Measurements from ENCODE around the gene KIRREL3.

Gene KIRREL3

DNA sequence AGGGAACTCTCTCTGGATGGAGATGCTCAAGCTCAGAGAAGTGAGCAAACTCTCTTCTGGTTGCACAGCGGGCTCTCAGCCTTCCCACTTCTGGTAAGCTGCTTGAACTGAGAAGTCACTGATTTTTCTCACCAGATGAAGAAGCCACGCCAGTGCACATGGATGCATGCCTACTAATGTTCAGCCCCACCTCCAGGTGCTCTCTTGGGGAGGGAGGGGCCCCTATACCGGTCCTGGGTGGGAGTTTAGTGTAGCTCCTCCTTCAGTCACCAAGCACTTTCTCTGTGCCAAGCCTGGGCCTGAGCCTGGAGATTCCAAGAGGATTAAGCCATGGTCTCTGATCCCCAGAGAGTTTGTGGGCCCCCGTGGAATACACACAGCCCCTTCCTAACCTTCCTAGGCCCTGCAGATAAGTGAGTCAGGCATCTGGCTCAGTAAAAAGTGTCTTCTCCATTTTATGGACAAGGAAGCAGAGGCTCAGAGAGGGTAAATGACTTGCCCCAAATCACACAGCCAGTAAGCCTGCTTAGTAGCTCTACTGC lies 502.9 kb downstream of the KIRREL3 start:
- DNase-seq, result no peak

DNA sequence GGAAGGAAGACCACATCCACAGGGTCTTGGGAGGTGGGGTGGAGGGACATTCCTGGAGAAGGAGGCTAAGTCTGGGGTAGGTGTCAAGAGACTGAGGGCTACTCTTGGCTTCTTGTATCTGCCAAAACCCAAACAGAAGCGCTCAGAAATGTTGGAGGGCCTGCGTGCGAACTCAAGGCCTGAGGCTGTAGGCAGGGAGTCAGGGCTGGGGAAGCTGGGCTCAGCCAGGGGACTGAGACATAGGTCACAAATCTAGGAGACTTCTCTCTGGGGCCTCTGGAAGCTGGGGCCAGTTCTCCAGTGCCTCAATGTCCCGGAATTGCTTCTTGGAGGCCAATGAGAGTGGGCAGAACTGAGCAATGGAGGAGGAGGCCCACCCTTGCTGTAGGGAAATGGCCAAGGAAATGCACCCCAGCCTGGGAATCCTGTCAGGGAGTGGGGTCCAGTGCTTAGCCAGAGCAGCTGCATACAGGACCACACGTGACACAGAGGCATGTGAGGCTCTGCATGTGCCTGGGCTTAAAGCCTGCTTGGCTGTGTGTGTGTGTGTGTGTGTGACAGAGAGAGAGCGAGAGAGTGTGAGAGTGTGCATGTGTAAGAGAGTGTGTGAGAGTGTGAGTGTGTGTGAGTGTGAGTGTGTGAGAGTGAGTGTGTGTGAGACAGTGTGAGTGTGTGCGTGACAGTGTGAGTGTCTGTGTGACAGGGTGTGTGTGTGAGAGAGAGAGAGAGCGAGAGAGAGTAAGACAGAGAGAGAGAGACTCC lies 503.8 kb downstream of the KIRREL3 start:
- DNase-seq, result no peak

DNA sequence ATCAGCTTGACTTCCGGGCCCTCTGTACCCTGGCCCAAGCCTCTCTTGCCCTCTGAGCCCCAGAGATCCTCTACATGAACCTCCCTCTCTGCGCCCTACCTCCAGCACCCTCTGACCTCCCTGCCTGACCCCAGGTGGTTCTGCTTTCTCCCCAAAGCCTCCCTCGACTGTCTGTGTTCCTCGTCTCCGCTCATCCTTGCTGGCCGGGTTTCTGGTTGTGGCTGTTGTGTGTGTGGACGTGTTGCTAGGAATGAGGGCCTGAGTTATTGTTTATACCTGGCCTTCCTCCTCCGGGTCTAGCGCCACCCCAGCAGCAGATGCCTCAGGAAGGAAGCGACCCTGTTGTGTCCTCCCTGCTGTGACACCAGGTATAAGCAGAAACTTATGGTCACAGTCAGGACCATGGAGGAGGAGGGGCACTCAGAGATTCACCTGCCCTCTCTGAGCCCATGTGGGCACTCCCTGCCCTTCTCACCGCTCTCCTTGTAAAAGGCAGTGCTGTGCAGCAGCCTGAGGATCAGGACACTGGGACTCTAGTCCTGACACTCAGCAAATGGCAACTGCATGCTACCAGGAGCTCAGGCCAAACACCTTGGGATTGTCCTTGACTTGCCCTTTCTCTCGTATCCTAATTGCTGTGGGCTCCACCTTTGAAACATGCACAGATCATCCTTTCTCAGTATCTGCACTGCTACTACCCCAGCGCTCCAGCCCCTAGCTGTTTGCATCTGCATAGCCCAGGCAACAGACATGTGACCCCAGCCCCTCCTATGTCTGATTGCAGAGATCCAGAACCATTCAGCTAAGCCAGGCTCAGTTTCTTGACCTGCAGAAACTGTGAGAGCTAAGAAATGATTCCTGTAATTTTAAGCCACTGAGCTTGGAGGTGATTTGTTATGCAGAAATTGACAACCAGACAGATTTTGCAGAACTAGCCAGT lies 505.0 kb downstream of the KIRREL3 start:
- DNase-seq, result no peak

DNA sequence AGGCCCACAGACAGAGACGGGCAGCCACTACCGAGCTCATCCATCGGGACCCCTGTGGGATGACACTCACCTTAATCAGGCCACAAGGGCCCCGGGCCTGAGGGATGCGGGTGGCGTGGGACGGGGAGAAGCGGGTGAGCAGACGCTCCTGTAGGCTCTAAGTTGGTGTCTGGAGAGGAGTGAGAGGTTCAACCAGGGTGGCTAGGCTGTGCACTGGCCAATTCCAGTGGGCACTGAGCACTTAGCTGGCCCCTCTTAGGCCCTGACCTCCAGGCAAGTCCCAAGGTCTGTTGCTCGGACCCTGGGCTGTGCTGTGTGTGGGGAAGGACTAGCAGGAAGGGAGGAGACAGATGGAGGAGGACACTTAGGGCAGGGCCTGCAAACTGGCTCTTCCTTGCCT lies 505.7 kb downstream of the KIRREL3 start:
- no peak for DNase-seq

DNA sequence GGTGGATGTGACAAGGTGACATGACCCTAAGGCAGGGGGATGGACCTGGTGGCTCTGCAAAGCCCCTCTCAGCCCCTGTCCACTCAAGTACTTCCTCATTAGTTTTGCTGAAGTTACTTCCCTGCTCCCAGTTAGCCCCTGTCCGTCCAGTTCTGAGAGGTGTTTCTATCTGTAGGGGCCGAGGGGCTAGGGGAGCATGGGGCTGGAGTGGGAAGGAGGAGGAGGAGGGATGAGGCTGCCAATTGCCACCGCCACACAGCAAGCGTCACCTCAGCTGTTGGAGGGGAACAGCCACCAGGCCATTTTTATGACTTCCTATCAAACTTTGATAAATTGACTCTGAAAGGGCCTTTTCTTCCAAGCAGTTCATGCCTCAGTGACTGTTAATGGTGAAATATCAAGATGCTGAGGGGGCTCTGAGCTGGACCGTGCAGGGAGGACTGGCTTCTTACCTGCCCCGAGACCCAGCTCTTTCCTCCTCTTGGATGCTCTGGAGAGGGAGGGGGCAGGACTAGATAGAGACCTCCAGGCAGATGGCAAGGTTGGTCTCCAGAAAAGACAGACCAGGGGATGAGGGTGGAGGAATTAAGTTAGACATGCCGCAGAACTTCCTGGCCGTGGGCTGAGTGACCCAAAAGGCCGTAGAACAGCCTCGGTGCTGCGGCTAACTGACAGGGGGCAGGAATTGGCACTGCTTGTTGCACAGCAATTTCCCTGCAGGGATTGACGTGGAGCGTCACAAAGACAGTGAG lies 508.1 kb downstream of the KIRREL3 start:
- DNase-seq, result no peak

DNA sequence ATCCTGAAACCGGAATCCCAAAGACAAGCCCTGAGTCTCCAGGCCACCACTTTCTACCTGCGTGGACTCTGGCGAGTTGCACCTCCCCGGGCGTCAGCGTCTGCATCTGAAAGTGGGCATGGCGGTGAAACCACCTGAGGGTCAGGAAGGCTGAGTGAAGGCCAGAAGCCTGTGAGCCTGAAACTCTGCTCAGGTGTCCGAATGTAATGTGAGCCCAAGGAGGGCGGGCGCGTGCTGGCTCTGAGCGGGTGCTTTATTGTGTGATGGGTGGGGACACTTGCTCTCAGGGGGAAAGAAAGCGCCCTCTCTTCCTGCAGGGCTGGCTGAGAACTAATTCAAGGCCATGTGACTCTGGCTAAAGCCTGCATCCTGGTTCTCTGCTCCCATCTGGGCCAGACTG lies 509.5 kb downstream of the KIRREL3 start:
- no peak for DNase-seq

DNA sequence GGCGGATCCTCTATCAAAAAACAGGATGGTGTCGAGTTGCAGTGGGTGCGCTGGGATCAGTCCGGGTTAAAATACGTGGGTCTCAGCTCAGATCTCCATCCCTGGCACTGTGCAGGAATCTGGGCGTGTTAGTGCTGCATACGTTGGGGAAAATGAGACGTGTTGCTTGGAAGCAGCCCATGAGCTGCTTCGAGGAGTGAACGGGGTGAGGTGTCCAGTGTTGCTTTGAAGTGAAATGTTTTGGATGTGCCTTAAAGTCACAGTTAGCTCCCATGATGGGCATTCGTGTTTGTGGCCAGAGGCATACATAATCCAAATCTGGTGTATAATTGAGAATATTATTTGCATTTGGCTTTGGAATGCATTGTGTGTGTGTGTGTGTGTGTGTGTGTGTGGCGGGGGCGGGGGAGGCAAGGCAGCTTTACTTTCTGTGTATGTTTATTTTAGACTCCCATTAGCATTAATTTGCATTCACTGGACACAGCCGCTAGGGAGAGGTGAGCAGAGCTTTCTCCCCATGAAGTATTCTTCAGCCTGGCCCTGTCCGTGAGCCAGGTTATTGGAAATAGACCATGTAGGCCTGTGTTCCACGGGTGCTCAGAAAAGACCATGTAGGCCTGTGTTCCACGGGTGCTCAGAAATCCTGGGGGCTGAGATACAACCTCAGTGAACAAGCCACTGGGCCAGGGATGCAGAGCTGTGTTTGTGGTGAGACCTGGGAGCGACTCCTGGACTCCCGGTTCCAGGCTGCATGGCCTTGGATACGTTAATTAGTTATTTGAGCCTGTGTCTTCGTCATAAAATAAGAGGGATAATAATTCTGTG lies 510.5 kb downstream of the KIRREL3 start:
- no peak for DNase-seq

DNA sequence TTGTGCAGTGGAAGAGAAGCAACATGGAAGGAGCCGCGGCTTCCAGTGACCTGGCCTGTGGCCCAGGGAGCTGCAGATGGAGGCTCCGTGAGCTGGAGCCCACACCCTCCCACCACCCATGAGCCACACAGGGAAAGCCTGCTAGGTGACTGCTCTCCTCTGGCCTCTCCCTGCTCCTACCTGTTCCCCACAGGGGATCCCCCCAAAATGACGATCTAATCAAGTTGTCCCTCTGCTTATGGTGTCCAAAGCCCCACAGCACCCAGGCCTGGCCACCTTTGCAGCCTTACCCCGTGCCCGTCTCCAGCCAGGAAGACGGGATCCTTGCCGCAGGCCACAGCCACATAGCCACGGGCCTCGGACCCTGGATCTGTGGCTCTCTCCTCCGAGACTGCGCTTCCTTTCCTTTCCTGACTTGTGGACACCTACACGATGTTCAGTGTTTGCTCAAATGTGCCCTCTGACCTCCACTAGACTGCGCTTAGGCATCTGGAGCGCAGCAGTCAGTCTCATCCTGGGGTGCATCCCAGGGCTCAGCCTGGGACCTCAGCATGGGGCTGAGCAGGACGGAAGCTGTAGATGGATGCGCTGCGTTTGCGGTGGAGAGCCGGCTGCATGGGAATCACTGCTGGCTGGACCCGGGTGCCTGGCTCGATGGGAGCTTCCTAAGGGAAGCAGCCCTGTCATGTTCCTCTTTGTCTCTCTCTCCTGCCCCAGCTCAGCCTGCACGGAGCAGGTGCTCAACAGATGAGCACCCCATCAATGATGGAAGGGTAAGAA lies 511.8 kb downstream of the KIRREL3 start:
- no peak for DNase-seq

DNA sequence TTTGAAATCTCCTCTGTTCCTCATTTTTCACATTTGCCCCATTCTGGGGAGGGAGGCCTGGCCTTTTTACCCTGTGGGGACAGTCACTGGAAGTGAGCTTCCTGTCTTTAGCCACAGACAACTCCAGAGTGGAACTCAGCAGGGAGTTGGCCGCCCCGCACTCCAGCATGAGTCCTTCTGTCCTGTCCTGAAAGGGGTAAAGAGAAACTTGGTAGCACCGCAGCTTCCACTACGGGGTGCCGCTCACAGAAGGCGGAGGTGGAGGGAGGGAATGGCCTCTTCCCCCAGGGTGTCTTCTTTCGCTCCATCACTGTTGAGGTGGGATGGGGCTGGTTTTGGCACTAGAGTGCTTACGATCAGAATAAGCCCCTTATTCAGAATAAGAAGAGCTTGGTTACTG lies 512.9 kb downstream of the KIRREL3 start:
- no peak for DNase-seq

DNA sequence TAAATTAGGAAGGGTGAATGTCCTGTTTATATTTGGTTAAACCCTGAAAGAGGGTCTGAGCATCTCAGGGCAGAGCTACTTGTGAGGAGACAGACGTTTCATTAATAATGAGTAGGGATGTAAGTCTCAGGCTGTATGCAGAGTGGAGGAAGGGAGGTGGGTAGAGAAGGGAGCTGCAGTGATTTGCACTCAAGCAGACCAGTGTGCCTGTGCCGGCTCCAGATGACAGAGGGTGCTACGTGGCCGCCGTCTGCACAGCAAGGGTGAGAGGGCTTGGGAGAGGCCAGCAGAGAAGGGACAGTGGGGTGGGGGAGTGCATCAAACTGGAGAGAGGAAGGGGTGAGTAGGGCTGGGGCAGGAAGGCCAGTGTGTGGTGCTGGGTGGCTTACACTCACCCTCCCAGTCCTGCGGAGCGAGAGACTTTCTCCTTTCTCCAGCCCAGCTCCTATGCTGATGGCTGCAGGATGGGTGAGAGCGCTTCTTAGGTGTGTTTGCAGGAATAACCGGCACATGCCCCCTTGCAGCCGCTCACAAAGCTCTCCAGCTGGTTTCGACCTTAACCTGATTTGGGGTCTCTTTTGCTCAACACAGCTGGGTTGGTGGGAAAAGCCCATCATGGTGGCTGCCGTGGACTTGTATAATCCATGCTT lies 514.5 kb downstream of the KIRREL3 start:
- DNase-seq, result no peak

DNA sequence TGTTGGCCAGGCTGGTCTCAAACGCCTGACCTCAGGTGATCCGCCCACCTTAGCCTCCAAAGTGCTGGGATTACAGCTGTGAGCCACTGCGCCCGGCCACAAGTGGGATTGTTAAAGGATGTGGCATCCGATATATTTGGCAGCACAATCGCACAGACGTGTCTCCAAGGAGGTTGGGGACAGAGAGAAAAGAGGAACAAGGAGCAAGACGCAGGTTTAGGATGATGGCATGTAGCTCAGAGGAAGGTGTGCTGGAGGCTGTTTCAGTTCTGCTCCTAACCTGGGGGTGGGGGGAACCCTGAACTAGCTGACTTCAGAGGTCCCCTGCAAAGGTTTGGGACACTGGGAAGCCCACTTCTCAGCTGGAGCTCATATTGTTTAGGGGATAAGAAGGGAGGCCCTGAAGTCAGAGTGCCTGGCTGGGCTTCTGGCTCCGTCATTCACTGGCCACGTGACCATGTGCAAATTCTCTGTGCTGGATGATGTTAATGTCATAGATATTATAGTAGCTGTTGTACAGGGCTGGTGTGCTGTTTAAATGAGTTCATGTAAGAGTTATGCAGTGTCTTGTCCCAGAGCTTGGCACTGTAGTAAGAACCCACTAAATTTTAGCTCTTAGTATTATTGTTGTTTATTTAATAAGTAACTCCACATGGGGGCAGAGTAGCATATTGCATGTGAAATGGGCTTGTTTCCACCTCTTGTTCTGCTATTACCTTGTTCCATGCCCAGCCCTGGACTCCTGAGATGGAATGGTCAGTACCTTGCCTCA lies 515.4 kb downstream of the KIRREL3 start:
- DNase-seq, result no peak

DNA sequence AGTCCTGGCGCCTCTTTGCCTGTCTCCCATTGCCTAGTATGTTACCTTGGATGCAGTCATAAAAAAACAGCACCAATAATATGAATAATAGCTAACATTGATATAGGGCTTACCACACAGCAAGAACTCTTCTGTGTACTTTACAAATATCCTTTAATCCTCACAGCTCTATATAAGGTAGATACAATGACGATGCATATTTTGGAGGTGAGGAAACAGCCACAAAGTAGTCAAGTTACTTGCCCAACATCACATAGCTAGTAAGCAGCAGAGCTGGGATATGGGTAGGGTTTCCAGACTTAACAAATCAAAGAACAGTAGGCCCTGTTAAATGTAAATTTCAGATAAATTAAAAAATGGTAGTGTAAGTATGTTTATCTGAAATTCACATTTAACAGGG lies 516.3 kb downstream of the KIRREL3 start:
- DNase-seq, result no peak

DNA sequence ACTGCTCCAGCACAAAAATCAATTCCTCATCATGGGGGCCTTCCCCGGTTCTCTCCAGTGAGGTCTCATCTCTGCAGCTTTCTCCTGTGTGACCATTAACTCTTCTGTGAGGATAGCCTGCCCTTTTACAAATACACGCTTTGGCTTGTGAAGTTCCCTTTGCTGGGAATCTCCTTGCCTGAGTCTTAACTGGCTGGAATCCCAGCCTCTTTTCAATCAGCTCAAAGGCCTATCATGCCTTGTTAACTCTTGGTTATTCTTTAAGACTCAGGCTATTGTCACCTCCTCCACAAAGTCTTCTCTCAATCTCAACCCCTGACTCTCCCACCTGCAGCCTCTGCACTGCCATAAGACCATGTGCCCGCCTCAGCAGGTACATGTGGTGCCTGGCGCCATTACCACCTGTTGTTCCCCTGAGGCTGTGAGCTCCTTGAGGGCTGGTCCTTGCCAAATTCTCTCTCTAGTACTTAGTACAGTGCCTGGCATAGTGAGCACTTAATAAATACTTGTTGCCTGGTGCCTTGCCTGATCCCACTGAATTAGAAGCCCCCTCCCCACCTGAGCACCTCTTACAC lies 516.9 kb downstream of the KIRREL3 start:
- no peak for DNase-seq

DNA sequence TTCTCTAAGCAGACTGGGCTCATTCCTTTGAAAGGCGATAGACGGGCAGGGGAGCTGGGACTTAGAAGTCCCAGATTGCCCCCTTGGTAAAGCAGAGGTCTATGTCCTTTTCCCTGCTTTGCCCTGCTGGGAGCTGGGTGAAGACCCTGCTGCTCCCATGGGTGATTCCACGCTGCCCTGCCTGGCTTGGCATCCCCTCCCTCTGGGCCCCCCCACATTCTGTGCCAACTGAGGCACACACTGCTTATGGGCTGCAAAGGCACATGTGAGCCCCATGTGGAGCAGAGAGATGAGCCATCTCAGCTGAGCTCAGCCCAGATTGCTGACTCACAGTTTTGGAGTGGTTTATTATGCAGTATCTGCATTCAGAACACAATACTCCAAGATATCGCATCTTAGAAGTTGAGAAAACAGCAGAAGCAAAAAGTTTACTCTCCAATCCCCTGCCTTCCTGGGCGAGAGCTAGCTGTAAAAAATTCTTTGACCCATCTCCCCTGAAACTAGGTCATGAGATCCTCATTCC lies 517.9 kb downstream of the KIRREL3 start:
- DNase-seq, result no peak

DNA sequence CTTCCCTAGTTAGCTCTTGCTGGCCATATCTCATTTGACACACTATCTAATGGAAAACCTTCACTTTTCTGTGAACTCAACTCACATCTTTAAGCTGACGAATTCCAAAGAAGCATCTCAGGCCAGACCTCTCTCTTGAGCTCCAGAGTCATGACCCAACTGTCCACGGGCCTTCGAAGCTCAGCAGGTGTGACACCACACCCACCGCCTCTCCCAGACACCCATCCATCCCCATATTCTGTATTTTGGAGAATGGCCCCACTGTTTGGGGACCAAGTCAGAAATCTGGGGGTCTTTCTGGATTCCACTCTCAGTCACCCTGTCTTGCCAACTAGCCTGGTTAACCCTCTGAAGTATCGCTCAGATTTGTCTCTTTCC lies 519.3 kb downstream of the KIRREL3 start:
- no peak for DNase-seq

DNA sequence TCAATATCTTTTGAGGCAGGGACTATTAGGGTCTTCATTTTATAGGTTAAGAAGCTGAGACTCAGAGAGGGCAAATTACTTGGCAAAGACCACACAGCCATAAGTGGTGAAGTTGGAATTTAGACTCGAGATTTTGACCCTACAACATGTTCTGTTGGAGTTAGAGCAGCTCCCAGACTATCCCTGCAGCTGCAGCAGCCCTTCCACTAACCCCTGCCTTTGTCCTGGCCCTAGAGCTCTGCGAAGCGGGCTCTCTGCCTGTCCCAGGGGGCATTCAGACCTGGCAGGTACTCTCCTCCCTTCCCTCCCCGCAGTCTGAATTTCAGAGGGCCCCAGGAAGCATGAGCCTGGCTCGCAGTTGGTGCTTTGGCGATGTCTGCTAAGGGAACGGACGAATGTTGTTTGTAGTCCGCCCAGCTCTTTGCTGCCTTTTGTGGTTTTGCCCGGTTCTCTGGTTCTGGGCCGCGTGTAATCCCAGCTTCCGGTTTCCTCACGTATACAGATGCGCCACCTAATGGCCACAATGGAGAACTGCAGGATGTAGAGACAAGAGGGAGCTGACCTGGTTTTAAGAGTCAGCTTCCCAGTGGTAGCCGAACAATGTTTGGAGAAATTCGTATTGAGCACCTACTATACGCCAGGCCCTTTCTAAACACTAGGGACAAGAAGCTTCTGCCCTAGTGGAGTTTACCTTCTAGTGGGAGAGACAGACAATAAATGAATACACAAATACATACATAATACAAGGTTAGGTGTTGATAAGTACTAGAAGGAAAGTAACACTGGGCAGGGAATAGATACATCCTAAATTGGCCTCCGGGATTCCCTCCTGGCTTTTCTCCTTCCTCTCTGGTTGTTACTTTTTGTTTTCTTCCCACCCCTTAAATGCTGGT lies 519.9 kb downstream of the KIRREL3 start:
- peak; percentile 46 for DNase-seq

DNA sequence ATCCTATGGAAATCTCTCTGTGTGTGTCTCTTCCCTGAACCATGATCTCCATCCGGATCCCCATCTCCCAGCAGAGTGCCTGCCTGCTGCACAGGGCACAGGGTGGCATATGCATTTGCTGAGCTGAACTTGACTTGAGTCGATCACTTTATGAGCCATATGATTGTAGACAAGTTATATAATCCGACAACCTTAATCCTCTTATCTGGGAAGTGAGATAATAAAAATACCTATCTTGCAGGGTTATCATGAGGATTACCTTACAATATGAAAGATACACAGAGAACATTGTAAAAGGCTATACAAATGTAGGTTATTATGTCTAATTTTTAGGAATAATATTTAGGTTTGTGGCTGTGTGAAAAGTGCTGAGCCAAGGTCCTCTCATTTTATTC lies 520.6 kb downstream of the KIRREL3 start:
- DNase-seq, result peak; percentile 2

DNA sequence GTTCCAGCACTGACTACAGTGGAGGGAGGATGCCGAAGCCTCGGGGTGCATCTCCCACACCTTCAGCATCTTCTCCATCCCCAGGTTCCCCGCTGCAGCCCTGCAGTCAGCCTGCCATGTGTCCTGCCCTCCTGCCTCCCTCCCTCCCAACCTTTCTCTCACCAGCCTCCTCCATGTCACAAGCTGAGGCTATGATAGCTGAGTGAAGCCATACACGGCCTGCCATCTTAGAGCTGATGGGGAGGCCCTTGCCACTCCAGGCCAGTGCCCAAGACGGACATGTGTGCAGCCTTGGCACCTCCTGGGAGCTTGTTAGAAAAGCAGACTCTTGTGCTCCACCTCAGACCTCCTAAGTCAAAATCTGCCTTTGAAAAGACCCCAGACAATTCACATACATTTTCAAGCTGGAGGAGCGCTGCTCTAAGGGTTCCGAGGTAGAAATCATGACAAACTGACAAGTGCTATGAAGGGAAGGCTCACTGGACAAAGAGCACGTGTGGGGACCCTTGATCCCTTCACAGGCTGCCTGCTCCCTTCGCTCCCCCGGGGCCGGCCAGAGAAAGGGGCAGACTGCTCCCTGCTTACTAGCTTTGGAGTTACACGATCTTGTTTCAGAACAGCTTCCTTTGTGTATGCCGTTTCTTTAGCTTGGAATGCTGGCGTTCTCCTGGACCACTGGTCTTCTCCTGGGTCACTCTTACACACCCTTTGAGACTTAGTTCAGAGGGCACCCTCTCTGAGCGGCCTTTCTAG lies 521.2 kb downstream of the KIRREL3 start:
- no peak for DNase-seq

Data from NCI-H524 treated with DMSO at 0.1 percent for 48 hours (cell line).